HCT116 (cell line): Measurements from ENCODE around the gene ASPHD1. TPM values are rescaled to one million over a fixed set of nuclear protein-coding genes. Genes with fewer than 3 reads are reported as not detected.

ENCODE experiments used
- ATAC-seq: fragments of 200-7000 bp; cut with Tn5 transposase; 2 replicates; pipeline ENCODE4 v1.9.1; 2020; ENCODE audit warnings: mild to moderate bottlenecking, moderate library complexity
- BruUV-seq: library from RNA; stranded (reverse); fragments of 400-500 nt; replicated peaks from 2 replicates; lab custom pipeline; 2021; lab: Mats Ljungman, UMichigan
- CTCF ChIA-PET: fragments of 300-600 bp; sonication (Branson Sonifier 250); formaldehyde crosslinking; loops from one replicate; lab custom pipeline; 2021; ENCODE audit warnings: antibody characterized with exemption; lab: Charles Lee
- POLR2A ChIA-PET: fragments of 300-600, 350-600 bp; sonication (Branson Sonifier 250); formaldehyde crosslinking; loops from one replicate; lab custom pipeline; 2021; ENCODE audit warnings: antibody characterized with exemption; lab: Charles Lee
- RAD21 ChIA-PET, 2 experiments: fragments of 300-600 bp; sonication (Branson Sonifier 250); formaldehyde crosslinking; loops; one replicate each; lab custom pipeline; 2023; ENCODE audit warnings: low total read pairs in 2 of 2; ENCODE audit not compliant: uncharacterized antibody in 2 of 2, unreplicated experiment in 2 of 2, low non-redundant PET in 1 of 2; lab: Charles Lee
- DNase-seq: peaks from one replicate; pipeline ENCODE4 v3.0.0-alpha.2; 2010; ENCODE audit warnings: low read depth, low spot score
- H2AFZ ChIP-seq: fragments of 200-600 bp; shearing (Covaris generic), sonication (generic); 2 replicates; pipeline ENCODE4 v1.6.1; 2017; ENCODE audit warnings: low read depth, mixed run types, mixed read lengths, antibody characterized with exemption, low read length; ENCODE audit not compliant: poor library complexity, severe bottlenecking
- H3K27ac ChIP-seq: 2 replicates; pipeline ENCODE4 v1.5.1; 2012; ENCODE audit warnings: low read depth, low read length
- H3K27me3 ChIP-seq: fragments of 200-600 bp; sonication (generic); 2 replicates; pipeline ENCODE4 v1.6.1; 2016; ENCODE audit warnings: mixed run types, low read length, mixed read lengths; ENCODE audit not compliant: insufficient read depth
- H3K36me3 ChIP-seq, 2 experiments: fragments of 200-500 bp in 1 of 2; fragments of 200-600 bp in 1 of 2; sonication (Bioruptor generic) in 1 of 2; sonication (generic) in 1 of 2; 2 replicates each; pipeline versions ENCODE4 v1.5.1 to v1.6.1; 2014 to 2016; ENCODE audit warnings: low read length in 2 of 2, inconsistent platforms in 1 of 2, mixed read lengths in 1 of 2, mixed run types in 1 of 2; ENCODE audit not compliant: insufficient read depth in 2 of 2, control insufficient read depth in 1 of 2
- H3K4me1 ChIP-seq, 2 experiments: fragments of 200-600 bp in 1 of 2; sonication (generic) in 1 of 2; 2 replicates each; pipeline versions ENCODE4 v1.5.1 to v1.6.1; 2012 to 2017; ENCODE audit warnings: low read length in 2 of 2, inconsistent platforms in 1 of 2, mild to moderate bottlenecking in 1 of 2, mixed read lengths in 1 of 2, mixed run types in 1 of 2, moderate library complexity in 1 of 2; ENCODE audit not compliant: insufficient read depth in 2 of 2, control insufficient read depth in 1 of 2
- H3K4me2 ChIP-seq: fragments of 200-600 bp; sonication (generic); 2 replicates; pipeline ENCODE4 v1.6.1; 2017; ENCODE audit warnings: mixed run types, low read length, mixed read lengths
- H3K4me3 ChIP-seq, 2 experiments: fragments of 200-600 bp in 1 of 2; sonication (generic) in 1 of 2; replicated peaks in 1 of 2; 2 replicates each; pipeline ENCODE4 v1.5.1; 2011 to 2016; ENCODE audit warnings: low read length in 2 of 2, control low read depth in 1 of 2, low read depth in 1 of 2, mild to moderate bottlenecking in 1 of 2, mixed read lengths in 1 of 2, mixed run types in 1 of 2
- H3K79me2 ChIP-seq: fragments of 200-600 bp; sonication (generic); 2 replicates; pipeline ENCODE4 v1.6.1; 2017; ENCODE audit warnings: mild to moderate bottlenecking, mixed run types, low read length, moderate library complexity, mixed read lengths; ENCODE audit not compliant: insufficient read depth
- H3K9ac ChIP-seq: fragments of 200-600 bp; sonication (generic); 2 replicates; pipeline ENCODE4 v1.6.1; 2016; ENCODE audit warnings: low read length, mixed read lengths
- H3K9me2 ChIP-seq: fragments of 200-600 bp; sonication (generic), shearing (Covaris generic); 2 replicates; pipeline ENCODE4 v1.6.1; 2017; ENCODE audit warnings: mixed run types, mild to moderate bottlenecking, moderate library complexity; ENCODE audit not compliant: insufficient read depth
- H3K9me3 ChIP-seq, 2 experiments: fragments of 200-500 bp in 1 of 2; fragments of 200-600 bp in 1 of 2; sonication (Bioruptor generic) in 1 of 2; sonication (generic) in 1 of 2; 2 replicates each; pipeline ENCODE4 v1.6.1; 2014 to 2017; ENCODE audit warnings: low read length in 2 of 2, mixed read lengths in 2 of 2, inconsistent platforms in 1 of 2, low read depth in 1 of 2, mild to moderate bottlenecking in 1 of 2, mixed run types in 1 of 2, moderate library complexity in 1 of 2; ENCODE audit not compliant: control insufficient read depth in 1 of 2, insufficient read depth in 1 of 2
- H4K20me1 ChIP-seq: fragments of 200-600 bp; sonication (generic), shearing (Covaris generic); 2 replicates; pipeline ENCODE4 v1.6.1; 2017; ENCODE audit warnings: mixed run types, mild to moderate bottlenecking, moderate library complexity; ENCODE audit not compliant: insufficient read depth
- ATF3 ChIP-seq: IDR thresholded peaks from 2 replicates; pipeline ENCODE4 v1.6.1; 2012
- CBX3 ChIP-seq: IDR thresholded peaks from 2 replicates; pipeline ENCODE4 v1.6.1; 2012; ENCODE audit warnings: low read depth
- CEBPB ChIP-seq: IDR thresholded peaks from 2 replicates; pipeline ENCODE4 v1.6.1; 2012; ENCODE audit warnings: low read depth
- EGR1 ChIP-seq: IDR thresholded peaks from 2 replicates; pipeline ENCODE4 v1.6.1; 2012; ENCODE audit warnings: low read depth
- FOSL1 ChIP-seq: IDR thresholded peaks from 2 replicates; pipeline ENCODE4 v1.6.1; 2012; ENCODE audit warnings: low read depth
- SRF ChIP-seq: IDR thresholded peaks from 2 replicates; pipeline ENCODE4 v1.6.1; 2012; ENCODE audit warnings: low read depth
- TCF7L2 ChIP-seq: IDR thresholded peaks from 2 replicates; pipeline ENCODE4 v1.7.0; 2011; ENCODE audit warnings: borderline replicate concordance, inconsistent platforms; ENCODE audit not compliant: insufficient read depth, insufficient read length; ENCODE audit errors: extremely low read depth
- ZFX ChIP-seq: fragments of 450-650 bp; IDR thresholded peaks from 2 replicates; pipeline ENCODE4 v1.6.1; 2017
- ZNF274 ChIP-seq: fragments of 200-500 bp; sonication (Bioruptor generic); IDR thresholded peaks from 2 replicates; pipeline ENCODE4 v1.6.1; 2014; ENCODE audit warnings: mild to moderate bottlenecking, low read depth, low read length, inconsistent platforms
- intact Hi-C: fragments of 100-400 bp; cut with micrococcal nuclease; formaldehyde crosslinking; loops from 2 replicates; pipeline ENCODE4 v1.10.0; 2022
- total RNA-seq: library from RNA; stranded (reverse); gene quantifications from one replicate; pipeline ENCODE4 v1.2.1, GENCODE V29; 2021; ENCODE audit not compliant: unreplicated experiment
- TF ChIP-seq, protein P1 (sequence below): IDR thresholded peaks from 2 replicates; pipeline ENCODE4 v1.6.1; 2012; ENCODE audit warnings: low read depth

The ASPHD1 gene
- total RNA-seq, 1 experiment from 2014 or later, result 18.4 TPM

- intact Hi-C loops, result no loop called here
- Histone ChIP-seq H3K9me3 (no peaks in the 10 kb centered on the region), H2AFZ (no peak overlapping the region), H3K4me1 (peaks cover 0 to 15% of the 10 kb centered on the region in 2 experiments; a peak in 2 of 4 replicates), H3K4me3 (no peak overlapping the region), H3K27me3 (no peaks in the 10 kb centered on the region), H3K36me3 (no peaks in the 10 kb centered on the region), H3K4me2 (no peak overlapping the region), H3K79me2 (no peaks in the 10 kb centered on the region), H3K9me2 (no peaks in the 10 kb centered on the region), H4K20me1 (no peaks in the 10 kb centered on the region), H3K27ac (no peak overlapping the region), H3K9ac (no peak overlapping the region)
- ATAC-seq, result no peak
- RAD21 ChIA-PET, result no interaction called here
- DNase-seq, result no peak
- no TSS peak for BruUV-seq
- POLR2A ChIA-PET, result interaction anchor here (1.1 kb wide), 1 partner anchor 70 kb away, joined by 4 read pairs; no protein-coding TSS in a partner anchor
- no peak for TF ChIP-seq FOSL1
- TF ChIP-seq ZNF274, result no peak
- no peak for TF ChIP-seq CBX3
- TF ChIP-seq EGR1, result no peak
- no peak for TF ChIP-seq TCF7L2
- TF ChIP-seq ATF3, result no peak
- TF ChIP-seq ZFX, result no peak
- no peak for TF ChIP-seq CEBPB
- TF ChIP-seq, protein P1, sequence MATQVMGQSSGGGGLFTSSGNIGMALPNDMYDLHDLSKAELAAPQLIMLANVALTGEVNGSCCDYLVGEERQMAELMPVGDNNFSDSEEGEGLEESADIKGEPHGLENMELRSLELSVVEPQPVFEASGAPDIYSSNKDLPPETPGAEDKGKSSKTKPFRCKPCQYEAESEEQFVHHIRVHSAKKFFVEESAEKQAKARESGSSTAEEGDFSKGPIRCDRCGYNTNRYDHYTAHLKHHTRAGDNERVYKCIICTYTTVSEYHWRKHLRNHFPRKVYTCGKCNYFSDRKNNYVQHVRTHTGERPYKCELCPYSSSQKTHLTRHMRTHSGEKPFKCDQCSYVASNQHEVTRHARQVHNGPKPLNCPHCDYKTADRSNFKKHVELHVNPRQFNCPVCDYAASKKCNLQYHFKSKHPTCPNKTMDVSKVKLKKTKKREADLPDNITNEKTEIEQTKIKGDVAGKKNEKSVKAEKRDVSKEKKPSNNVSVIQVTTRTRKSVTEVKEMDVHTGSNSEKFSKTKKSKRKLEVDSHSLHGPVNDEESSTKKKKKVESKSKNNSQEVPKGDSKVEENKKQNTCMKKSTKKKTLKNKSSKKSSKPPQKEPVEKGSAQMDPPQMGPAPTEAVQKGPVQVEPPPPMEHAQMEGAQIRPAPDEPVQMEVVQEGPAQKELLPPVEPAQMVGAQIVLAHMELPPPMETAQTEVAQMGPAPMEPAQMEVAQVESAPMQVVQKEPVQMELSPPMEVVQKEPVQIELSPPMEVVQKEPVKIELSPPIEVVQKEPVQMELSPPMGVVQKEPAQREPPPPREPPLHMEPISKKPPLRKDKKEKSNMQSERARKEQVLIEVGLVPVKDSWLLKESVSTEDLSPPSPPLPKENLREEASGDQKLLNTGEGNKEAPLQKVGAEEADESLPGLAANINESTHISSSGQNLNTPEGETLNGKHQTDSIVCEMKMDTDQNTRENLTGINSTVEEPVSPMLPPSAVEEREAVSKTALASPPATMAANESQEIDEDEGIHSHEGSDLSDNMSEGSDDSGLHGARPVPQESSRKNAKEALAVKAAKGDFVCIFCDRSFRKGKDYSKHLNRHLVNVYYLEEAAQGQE, result no peak
- no peak for TF ChIP-seq SRF
- CTCF ChIA-PET, result no interaction called here
Measured at GRCh38 chr16:29873319-29873718, 27.0 kb upstream of the ASPHD1 start.
